Endothelial cell of hepatic sinusoid (primary cell): Measurements from ENCODE around the gene TMED8.
"Not testable (repeated sequence)": the region's sequence is repeated elsewhere in the genome, so short reads cannot be mapped to it uniquely, and the experiment has no call there.

ENCODE experiments used
- in situ Hi-C: cut with HindIII; loops from 2 replicates; pipeline ENCODE4 v1.10.0; 2017; ENCODE audit warnings: low sequenced_read_pairs

The TMED8 gene

GRCh38 chr14:77376771-77377501, at the start of gene TMED8, which contains the start of gene SAMD15:
TMED8 (minus strand) TSS chr14:77377094; CDS start chr14:77377053, 41 bp downstream.
SAMD15 (plus strand) TSS chr14:77377379; CDS start chr14:77377419, 40 bp downstream.
- in situ Hi-C loops: no loop called here

DNA sequence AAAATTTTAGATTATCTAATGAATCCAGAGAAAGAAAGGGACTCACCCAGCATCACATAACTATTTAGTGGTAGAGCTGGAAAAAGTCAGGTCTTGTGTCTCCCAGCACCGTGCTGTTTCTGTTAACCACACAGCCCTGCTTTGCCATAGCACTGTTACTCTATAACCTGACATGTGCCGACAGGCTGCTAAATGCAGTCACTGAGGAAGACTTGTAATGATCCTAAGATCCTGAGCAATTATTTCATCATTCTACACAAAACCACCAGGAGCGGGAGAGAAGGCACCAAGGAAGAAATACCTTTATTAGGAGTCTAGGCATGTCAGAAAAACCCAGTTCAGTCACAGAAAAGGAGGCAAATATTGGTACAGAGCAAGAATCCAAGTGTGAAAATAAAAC, 49.5 kb upstream of the TMED8 start:
- in situ Hi-C loops: no loop called here

GRCh38 chr14:77424862-77425261, 48.0 kb upstream of the TMED8 start:
- in situ Hi-C loops: no loop called here

GRCh38 chr14:77423423-77423822, 46.5 kb upstream of the TMED8 start, which contains the start of gene NOXRED1:
NOXRED1 (minus strand) TSS chr14:77423523; CDS start chr14:77422889, 634 bp downstream.
- in situ Hi-C loops: no loop called here

GRCh38 chr14:77421201-77421600, 44.3 kb upstream of the TMED8 start:
- in situ Hi-C loops: no loop called here

DNA sequence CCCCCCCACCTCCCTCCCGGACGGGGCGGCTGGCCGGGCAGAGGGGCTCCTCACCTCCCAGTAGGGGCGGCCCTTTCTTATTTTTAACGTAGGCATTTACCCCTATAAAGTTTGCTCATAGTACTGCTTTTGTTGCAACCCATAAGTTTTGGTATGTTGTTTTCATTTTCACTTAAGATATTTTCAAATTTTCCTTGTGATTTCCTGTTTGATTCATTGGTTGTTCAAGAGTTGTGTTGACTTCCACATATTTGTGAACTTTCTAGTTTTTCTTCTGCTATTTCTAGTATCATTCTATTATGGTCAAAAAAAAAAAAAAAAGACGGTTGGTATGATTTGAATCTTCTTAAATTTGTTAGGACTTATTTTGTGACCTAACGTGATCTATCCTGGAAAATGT, 39.9 kb upstream of the TMED8 start:
- in situ Hi-C loops: no loop called here

DNA sequence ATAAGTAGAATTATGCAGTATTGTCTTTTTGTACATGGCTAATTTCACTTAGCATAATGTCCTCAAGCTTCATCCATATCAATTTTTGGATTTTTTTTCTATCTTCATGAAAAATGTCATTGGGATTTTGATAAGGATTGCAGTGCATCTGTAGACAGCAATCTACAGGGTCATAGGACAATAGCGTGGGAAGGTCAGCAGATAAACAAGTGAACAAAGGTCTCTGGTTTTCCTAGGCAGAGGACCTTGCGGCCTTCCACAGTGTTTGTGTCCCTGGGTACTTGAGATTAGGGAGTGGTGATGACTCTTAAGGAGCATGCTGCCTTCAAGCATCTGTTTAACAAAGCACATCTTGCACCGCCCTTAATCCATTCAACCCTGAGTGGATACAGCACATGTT, 39.2 kb upstream of the TMED8 start:
- in situ Hi-C loops: not testable (repeated sequence)

DNA sequence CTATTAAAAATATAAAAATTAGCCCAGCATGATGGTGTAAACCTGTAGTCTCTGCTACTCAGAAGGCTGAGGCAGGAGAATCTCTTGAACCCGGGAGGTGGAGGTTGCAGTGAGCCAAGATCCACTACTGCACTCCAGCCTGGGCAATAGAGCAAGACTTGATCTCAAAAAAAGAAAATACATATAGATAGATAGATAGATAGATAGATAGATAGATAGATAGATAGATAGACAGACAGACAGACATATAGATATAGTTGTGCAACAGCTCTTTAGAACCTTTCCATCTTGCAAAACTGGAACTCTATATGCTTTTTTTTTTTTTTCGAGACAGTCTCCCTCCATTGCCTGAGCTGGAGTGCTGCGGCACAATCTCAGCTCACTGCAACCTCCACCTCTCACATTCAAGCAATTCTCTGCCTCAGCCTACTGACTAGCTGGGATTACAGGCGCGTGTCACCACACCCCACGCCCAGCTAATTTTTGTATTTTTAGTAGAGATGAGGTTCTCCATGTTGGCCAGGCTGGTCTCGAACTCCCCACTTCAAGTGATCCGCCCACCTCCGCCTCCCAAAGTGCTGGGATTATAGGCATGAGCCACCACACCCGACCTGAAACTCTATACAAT, 38.6 kb upstream of the TMED8 start:
- in situ Hi-C loops: not testable (repeated sequence)

GRCh38 chr14:77409131-77409533, 32.2 kb upstream of the TMED8 start:
- in situ Hi-C loops: no loop called here

- in situ Hi-C loops: no loop called here
These were observed 30.3 kb upstream of the TMED8 start for GRCh38 chr14:77407158-77407557.

GRCh38 chr14:77406718-77407117, 29.8 kb upstream of the TMED8 start:
- in situ Hi-C loops: no loop called here

- in situ Hi-C loops: no loop called here
These were observed 29.2 kb upstream of the TMED8 start for GRCh38 chr14:77406086-77406485.

GRCh38 chr14:77403768-77404167, 26.9 kb upstream of the TMED8 start:
- in situ Hi-C loops: no loop called here

DNA sequence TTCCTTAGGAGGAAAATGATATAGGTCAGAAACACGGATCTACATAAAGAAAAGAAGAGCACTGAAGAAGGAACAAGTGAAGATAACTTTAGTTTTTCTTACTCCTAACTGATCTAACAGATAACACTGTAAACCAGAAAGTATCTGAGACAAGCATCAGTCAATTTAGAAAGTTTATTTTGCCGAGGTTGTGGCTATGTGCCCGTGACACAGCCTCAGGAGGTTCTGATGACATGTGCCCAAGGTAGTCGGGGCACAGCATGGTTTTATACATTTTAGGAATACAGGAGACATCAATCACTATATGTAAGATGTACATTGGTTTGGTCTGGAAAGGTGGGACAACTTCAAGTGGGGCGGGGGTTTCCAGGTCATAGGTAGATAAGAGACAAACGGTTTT, 23.3 kb upstream of the TMED8 start:
- in situ Hi-C loops: no loop called here

DNA sequence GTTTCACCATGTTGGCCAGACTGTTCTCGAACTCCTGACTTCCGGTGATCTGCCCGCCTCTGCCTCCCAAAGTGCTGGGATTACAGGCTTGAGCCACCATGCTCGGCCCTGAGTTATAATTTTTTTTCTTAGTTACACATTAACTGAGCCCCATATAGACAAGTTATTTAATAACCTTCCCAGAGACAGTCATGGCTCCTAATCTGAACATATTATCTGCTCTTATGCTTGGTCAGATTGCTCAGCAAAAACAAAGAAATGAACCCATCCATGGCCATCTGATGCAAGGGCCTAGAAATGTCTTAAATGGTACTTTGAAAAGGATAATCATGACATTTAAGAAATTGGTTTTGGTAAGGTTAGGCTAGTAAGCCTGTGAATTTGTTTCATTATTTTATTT, 13.3 kb upstream of the TMED8 start:
- in situ Hi-C loops: no loop called here

DNA sequence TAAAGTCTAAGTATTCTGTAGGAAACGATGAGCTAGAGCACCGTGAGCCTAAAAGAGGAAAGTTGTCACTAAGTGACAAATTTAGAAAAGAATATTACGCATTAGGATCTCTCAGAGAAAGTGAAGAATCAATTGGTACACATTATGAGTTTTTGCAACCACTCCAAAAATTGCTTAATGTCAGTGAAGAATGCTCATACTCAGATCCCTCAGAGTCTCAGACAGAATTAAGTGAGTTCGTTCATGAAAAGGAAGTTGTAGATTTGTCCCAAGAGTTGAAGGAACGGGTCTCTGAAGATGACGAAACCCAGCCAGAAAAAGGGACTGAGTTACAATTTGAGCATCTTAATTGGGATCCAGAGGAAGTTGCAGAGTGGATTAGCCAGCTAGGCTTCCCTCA, 1.8 kb upstream of the TMED8 start:
- in situ Hi-C loops: no loop called here

DNA sequence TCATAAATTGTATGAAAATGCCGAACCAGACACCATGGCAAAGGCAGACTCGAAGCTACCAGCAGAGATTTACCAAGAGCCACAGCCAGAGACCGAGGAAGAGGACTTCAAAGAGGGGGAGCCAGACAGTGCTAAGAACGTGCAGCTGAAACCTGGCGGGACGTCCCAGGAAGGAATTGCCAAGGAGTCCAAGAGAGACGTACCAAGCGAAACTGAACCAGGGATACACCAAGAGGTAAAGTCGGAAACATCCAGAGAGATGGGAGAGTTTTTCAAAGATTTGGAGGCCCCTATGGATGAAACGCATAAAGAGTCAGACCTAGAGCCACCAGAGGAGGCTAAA, 579 bp upstream of the TMED8 start:
- in situ Hi-C loops: no loop called here

DNA sequence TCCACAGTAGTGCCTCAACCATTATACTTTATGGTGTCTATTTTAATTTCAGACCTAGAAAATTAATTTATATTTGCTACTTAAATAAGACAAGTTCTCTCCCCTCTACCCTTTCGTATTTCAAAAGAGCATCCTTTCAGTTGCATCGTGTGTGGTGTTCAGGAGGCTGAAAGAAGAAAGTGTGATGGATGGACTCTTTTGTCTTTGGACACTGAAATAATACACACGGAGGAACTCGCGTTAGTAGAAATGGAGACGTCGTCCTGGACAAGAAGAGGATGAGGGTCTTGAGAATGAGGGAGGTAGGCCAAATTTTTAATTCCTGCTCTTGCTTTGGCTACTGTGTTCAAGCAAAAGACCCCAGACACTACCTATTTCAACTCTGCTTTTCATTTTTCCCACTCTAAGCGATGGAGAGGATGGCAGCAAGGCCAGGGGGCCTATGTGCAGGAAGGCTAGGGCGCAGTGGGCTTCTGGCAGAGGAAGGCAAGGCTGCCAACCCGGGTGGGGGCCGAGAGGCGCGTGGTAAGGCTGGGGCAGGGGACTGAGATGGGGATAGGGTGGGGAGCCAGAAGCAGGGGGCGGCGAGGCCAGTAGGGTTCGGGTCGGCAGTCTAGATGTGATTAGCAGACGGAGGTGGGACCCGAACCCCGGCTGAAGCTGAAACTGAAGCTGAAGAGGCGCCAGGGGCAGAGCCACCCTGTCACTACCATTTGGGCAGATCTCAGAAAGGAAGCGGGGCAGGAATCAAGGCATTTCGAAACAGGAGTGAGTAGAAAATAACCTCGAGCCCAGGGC, 722 bp downstream of the TMED8 start:
- in situ Hi-C loops: no loop called here

DNA sequence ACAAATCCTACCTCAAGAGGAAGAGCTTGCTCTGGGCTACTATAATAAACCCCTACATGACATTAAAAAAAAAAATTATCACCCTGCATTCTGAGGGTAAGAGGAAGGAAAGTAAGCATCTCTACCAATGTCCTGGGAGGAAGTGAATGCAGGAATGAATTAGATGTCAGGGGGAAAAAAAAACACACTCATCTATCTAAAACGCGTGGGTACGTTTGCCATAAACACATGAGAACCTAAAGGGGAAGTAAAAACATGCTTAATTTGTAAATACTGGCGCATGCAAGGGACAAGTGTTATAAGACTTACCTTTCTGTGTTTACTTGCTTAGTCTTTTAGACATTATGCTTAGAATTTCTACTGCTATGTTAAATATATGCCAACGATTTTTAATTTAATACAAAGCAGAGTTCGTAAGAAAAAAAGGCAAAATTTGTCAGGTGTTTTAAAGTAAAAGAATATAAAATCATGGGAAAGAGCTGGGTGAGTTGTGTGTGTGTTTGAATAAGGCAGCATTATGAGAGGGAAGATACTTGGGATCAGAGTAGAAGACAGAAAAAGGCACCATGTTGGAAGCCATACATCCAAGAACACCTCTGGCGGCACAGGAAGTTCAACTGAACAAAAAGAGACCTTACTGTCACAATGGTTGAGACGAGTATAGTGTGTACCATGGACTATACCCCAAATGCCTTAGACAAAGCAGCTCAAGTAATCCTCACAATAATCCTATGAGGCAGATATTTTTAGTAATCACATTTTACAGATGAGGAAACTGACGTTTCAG, 1.5 kb downstream of the TMED8 start:
- in situ Hi-C loops: no loop called here

- in situ Hi-C loops: no loop called here
These were observed 4.5 kb downstream of the TMED8 start for GRCh38 chr14:77372304-77372841.

GRCh38 chr14:77369285-77369684, 7.6 kb downstream of the TMED8 start:
- in situ Hi-C loops: no loop called here
